HG03432 (cell line): ENCODE results near the gene CEP295NL.
"Not testable (repeated sequence)": the region's sequence is repeated elsewhere in the genome, so short reads cannot be mapped to it uniquely, and the experiment has no call there.

Experiments used
- ATAC-seq: cut with Tn5 transposase; IDR thresholded peaks from one replicate; pipeline ENCODE4 v1.9.1; 2021; ENCODE audit warnings: mild to moderate bottlenecking, moderate library complexity; ENCODE audit not compliant: unreplicated experiment

Gene CEP295NL, protein sequence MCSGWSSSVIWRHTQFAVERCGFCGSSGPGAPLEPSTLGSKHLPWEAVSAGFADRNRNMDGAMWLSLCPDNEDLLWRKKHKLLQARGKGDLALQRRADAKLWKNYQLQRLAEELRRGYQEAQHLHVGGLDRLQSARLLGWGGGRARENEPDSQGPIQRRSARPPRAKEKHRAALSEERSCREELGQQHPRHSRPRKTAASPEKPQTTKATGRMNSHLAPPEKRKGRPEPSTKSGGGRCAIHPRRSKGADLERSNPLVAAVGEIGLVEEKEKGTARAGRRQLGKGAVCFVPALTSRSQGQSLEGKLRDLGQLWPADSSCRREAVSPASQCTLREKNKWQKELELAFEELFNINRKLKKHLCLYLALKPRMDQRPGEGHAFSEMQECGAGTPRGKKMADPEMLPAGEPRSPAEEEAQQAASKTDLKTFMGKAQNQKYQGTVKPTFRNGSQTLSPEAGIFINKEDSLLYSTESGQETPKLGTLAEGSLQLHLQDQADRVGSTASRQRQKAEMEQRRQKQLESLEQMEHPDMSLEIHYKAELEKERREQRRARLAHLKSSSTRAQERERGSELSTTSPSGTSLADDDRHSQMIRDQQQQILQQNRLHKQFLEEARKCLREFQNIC

DNA sequence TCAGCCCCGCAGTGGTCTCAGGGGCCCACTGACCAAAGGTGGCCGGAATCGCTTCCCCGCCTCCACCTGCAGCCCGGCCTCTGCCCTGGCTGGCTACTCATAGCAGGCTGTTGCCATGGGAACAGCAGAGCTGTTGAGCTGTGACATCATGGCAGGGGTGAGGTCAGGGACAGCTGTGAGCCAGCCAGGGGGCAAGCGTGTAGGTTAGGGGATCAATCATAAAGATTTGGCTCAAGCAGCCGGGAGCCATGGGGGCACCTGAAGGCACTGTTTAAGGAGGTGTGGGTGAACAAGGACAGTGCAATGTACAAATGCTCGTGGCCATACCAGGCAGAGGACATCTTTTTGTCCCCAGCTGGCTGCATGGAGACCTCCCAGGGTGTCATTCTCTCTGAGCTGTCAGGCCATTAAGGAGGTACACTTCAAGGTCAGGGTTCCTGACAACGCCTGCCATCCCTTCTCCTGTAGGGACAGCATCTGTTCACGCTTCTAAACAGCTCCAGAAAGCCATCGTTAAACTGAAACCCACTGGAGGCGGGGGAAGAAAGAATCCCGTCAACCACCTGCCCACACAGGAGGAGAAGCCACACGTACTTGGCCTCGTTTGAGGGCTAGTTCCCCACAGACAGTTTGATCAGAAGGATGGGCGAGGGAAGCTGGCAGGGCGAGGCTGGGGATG, at the start of gene CEP295NL:
Gene CEP295NL, minus strand, starts transcription at position 101 of the 679 bp plus-strand sequence. CDS start 1,373 bp downstream, outside the sequence.
- ATAC-seq: no peak

- no peak for ATAC-seq
These were observed 49.7 kb upstream of the CEP295NL start for GRCh38 chr17:78952706-78953105.

GRCh38 chr17:78951967-78952551, 49.1 kb upstream of the CEP295NL start:
- ATAC-seq: no peak

- no peak for ATAC-seq
These were observed 47.9 kb upstream of the CEP295NL start for GRCh38 chr17:78950870-78951269.

DNA sequence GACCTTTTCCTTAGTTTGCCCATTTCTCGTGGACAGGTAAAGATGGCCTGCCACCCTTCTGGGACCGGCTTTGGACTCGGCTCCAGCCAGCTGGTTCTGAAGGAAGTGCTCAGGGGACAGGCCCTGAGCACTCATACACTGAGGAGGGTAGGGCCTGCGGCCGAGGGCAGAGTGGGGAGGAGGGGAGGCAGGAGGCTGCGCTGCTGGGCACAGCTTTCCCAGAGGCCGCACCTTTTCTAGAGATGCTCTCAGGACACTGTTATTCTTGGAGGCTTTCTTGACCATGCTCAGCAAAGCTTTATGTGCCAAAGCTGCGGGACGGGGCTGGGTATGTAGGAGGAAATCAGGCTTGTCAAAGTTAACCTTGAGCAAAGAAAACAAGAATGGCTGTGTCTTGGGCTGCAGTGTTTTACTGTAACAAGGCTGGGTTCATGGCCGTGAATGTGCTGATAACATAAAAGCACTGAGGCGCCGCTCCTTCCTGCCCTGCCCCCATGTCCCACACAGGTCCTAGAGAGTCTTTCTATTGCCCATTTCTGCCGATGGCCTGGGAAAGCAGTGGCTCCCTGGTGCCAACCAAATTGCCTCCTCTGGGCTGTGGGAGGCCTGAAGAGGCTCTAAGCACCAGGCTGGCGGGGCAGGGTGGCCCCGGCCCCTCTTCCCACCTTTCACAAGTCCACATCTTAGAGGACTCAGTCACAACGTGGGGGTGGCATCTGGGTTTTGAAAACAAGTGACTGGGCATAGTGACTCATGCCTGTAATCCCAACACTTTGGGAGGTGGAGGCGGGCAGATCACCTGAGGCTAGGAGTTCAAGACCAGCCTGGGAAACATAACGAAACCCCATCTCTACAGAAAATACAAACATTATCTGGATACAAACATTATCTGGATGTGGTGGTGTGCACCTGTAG, 44.5 kb upstream of the CEP295NL start:
- ATAC-seq: no peak

DNA sequence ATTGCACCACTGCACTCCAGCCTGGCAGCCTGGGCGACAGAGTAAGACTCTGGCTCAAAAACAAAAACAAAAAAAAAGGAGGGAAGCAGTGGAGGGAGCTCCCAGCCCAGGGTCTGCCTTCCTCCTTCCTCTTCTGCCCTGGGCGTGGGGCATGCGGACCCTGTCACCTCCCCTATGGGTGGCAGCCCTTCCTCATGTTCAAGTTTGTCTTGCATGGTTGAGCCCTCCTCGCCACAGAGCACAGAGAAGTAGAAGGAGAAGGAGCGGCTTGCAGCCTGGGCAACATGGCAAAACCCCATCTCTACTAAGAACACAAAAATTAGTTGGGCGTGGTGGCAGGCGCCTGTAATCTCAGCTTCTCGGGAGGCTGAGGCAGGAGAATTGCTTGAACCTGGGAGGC, 43.6 kb upstream of the CEP295NL start:
- no peak for ATAC-seq

DNA sequence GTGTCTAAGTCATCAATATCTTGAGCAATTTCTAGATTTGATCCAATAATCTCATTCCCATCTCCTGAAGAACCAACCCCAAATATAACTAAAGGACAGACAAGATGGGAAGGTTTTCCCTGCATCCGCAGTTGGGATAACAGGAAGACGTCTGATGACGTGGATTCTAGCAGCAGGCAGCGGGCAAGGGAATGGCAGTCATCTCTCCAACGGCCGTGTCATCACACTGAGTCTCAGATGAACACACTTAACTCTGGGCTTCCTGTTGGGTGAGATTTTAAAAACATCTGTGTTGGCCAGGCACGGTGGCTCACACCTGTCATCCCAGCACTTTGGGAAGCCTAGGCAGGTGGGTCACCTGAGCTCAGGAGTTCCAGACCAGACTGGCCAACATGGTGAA, 43.1 kb upstream of the CEP295NL start:
- ATAC-seq: no peak

DNA sequence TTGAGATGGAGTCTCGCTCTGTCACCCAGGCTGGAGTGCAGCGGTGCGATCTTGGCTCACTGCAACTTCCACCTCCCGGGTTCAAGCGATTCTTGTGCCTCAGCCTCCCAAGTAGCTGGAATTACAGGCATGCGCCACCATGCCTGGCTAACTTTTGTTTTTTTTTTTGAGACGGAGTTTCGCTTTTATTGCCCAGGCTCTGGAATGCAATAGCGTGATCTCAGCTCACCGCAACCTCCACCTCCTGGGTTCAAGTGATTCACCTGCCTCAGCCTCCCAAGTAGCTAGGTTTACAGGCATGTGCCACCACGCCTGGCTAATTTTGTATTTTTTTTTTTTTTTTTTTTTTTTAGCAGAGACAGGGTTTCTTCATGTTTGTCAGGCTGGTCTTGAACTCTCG, 42.5 kb upstream of the CEP295NL start:
- ATAC-seq: not testable (repeated sequence)

- ATAC-seq: no peak
These were observed 42.0 kb upstream of the CEP295NL start for GRCh38 chr17:78944956-78945355.

DNA sequence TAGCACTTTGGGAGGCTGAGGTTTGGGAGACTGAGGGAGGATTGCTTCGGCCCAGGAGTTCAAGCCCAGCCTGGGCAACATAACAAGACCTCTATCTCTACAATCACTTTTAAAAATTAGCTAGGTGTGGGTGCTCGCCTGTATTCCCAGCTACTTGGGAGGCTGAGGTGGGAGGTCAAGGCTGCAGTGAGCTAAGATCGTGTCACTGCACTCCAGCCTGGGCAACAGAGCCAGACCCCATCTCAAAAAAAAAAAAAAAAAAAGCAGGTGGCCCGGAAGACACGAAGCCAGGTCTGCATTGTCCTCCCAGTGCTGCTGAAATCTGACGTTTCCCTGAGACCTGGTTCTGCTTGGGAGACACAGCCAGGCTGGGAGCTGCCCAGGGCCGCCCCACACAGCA, 41.0 kb upstream of the CEP295NL start:
- no peak for ATAC-seq

GRCh38 chr17:78940708-78941107, 37.7 kb upstream of the CEP295NL start:
- no peak for ATAC-seq

DNA sequence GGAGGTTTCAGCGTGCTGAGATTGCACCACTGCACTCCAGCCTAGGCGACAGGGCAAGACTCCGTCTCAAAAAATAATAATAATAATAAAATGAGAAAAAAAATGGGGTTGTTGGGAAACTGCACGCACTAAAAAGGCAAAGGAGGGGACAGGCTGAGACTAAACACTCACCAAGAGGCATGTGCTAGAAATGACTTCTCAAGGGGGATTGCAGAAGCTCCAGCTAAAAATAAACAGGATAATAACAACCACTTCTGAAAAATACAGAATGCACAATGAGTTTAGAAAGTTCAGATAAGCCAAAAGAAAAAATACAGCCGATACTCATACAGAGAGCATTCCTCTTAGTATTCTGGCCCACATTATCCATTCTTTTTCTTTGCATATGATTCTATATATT, 37.3 kb upstream of the CEP295NL start:
- no peak for ATAC-seq

DNA sequence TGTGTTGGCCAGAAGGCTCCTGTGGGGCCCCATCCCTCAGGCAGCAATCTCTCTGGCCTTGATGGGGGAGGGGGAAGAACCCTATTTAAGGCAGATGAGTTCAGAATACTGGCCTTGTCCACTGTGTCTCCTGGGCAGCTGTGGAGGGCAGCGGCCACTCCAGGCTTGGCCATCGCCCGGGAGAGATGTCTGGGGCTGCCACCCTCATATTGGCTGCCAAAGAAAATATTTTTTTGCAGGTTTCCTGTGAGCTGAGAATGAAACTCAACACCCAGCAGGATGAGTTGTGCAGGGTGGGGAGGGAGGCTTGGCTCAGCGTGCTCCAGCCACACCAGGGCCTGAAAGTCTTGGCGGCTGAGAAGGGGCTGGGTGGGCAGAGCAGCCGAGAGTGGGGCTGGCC, 36.6 kb upstream of the CEP295NL start:
- ATAC-seq: no peak

DNA sequence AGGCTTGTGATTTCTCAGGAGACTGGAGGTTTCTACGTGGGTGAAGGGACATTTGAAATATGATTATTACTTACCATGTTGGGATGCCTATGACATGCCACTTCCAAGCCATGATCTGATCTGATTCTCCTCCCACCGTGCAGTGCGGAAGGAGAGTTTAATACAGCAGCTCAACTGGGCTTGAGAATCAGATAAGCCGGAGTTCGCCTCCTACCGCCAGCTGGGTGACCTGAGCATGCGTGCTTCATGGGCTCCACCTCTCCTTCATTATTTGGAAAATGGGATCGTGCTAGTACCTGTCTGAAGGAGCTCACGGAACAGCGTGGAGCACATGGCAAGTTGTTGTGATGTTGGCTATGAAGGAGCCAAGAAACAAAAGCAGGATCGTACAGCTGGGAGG, 34.6 kb upstream of the CEP295NL start:
- ATAC-seq: no peak

- no peak for ATAC-seq
These were observed 32.7 kb upstream of the CEP295NL start for GRCh38 chr17:78935419-78936323.

DNA sequence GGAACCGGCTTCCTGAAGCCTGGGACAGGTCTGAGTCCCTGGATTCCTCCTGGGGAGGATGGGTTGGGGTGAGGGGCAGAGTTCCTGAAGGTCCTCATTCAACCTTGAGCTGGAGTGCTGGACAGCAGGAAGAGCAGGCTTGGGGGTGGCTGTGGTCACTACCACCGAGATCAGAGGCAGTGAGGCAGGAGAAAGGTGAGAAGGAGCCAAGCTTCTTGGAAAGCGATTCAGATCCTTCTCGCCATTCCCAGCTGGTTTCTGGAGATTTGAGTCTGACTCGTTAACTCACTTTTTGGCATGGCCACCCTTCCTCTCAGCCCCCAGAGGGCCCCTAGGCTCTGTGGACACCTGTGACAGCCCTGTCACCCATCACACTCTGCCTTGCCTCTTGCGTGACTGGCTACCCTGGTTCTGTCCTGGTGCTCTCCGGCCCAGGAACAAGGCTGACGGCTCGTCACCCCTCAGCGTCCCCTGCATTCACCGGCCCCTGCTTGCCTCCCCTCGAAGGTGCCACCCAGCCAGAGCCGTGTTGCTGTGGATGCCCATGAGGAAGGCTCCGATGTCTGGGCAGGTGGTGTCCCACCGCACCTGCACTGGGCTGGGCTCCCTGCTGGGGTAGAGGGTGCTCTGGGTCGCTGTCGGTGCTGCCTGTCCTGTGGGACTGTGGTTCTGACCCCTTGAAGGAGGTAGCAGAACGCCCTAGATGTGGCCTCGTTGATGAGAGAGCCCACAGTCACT, 31.8 kb upstream of the CEP295NL start:
- no peak for ATAC-seq

GRCh38 chr17:78933959-78934568, 31.1 kb upstream of the CEP295NL start:
- ATAC-seq: no peak
